ENCODE measurements around the gene ESR2.

ESR2 gene

GRCh38 chr14:64209444-64210131 lies 84.6 kb downstream of the ESR2 start:
- no peak overlapping the region for H3K9ac ChIP-seq (ENCODE audit: low read length)
- no peak for TF ChIP-seq EZH2phosphoT487 (conservative IDR thresholded peaks at IDR 0.05; ENCODE audit: low read length)
- TF ChIP-seq CTCF (IDR thresholded peaks at IDR 0.05; ENCODE audit: insufficient read depth, low read length, poor library complexity, severe bottlenecking) = no peak
- no peak overlapping the region for H3K4me3 ChIP-seq (ENCODE audit: insufficient read depth, low read length, poor library complexity, severe bottlenecking)
- no peak overlapping the region for H2AFZ ChIP-seq (ENCODE audit: low read depth, low read length, severe bottlenecking)
- H3K36me3 ChIP-seq (ENCODE audit: low read length) = peaks cover 23% of the 10 kb centered on the region; the same call in 1 of the 2 replicates
- H3K4me2 ChIP-seq (ENCODE audit: low read depth, low read length, poor library complexity, severe bottlenecking) = no peak overlapping the region
- no peaks in the 10 kb centered on the region for H4K20me1 ChIP-seq (ENCODE audit: low read depth, low read length)
- H3K27me3 ChIP-seq (ENCODE audit: low read length) = no peaks in the 10 kb centered on the region
- 0 out of 2 replicates have a peak, but pooled peaks cover 4% of the 10 kb centered on the region for H3F3A ChIP-seq (ENCODE audit: insufficient read depth)
- H3K79me2 ChIP-seq (ENCODE audit: insufficient read depth, low read length) = no peaks in the 10 kb centered on the region
- H3K9me2 ChIP-seq (replicated peaks; ENCODE audit: insufficient read depth, low read length) = no peaks in the 10 kb centered on the region
- H3K9me3 ChIP-seq (ENCODE audit: insufficient read depth, low read length) = no peaks in the 10 kb centered on the region
- no peak overlapping the region for H3K27ac ChIP-seq (ENCODE audit: low read depth, low read length)

GRCh38 chr14:64208981-64209380 lies 85.2 kb downstream of the ESR2 start:
- no peak overlapping the region for H3K4me2 ChIP-seq (ENCODE audit: low read depth, low read length, poor library complexity, severe bottlenecking)
- no peaks in the 10 kb centered on the region for H3K9me2 ChIP-seq (replicated peaks; ENCODE audit: insufficient read depth, low read length)
- peaks cover 22% of the 10 kb centered on the region; the same call in 1 of the 2 replicates for H3K36me3 ChIP-seq (ENCODE audit: low read length)

GRCh38 chr14:64208261-64208660 lies 85.9 kb downstream of the ESR2 start:
- no peaks in the 10 kb centered on the region for H3K79me2 ChIP-seq (ENCODE audit: insufficient read depth, low read length)
- no peak overlapping the region for H2AFZ ChIP-seq (ENCODE audit: low read depth, low read length, severe bottlenecking)
- no peak overlapping the region for H3K27ac ChIP-seq (ENCODE audit: low read depth, low read length)
- H3K36me3 ChIP-seq (ENCODE audit: low read length) = peaks cover 22% of the 10 kb centered on the region; the same call in 1 of the 2 replicates
- 0 out of 2 replicates have a peak, but pooled peaks cover 4% of the 10 kb centered on the region for H3F3A ChIP-seq (ENCODE audit: insufficient read depth)
- H3K9ac ChIP-seq (ENCODE audit: low read length) = no peak overlapping the region
- no peaks in the 10 kb centered on the region for H3K9me2 ChIP-seq (replicated peaks; ENCODE audit: insufficient read depth, low read length)
- no peak overlapping the region for H3K4me3 ChIP-seq (ENCODE audit: insufficient read depth, low read length, poor library complexity, severe bottlenecking)
- no peaks in the 10 kb centered on the region for H3K27me3 ChIP-seq (ENCODE audit: low read length)
- no peak overlapping the region for H3K4me2 ChIP-seq (ENCODE audit: low read depth, low read length, poor library complexity, severe bottlenecking)
- H3K9me3 ChIP-seq (ENCODE audit: insufficient read depth, low read length) = no peaks in the 10 kb centered on the region
- no peak for TF ChIP-seq EZH2phosphoT487 (conservative IDR thresholded peaks at IDR 0.05; ENCODE audit: low read length)
- TF ChIP-seq CTCF (IDR thresholded peaks at IDR 0.05; ENCODE audit: insufficient read depth, low read length, poor library complexity, severe bottlenecking) = no peak
- H4K20me1 ChIP-seq (ENCODE audit: low read depth, low read length) = no peaks in the 10 kb centered on the region

More at GRCh38 chr14:64208981-64209380, 85.2 kb downstream of the ESR2 start:
- Histone ChIP-seq H3K27me3 (ENCODE audit: low read length) (no peaks in the 10 kb centered on the region), H4K20me1 (ENCODE audit: low read depth, low read length) (no peaks in the 10 kb centered on the region), H2AFZ (ENCODE audit: low read depth, low read length, severe bottlenecking) (no peak overlapping the region), H3F3A (ENCODE audit: insufficient read depth) (0 out of 2 replicates have a peak, but pooled peaks cover 4% of the 10 kb centered on the region), H3K9me3 (ENCODE audit: insufficient read depth, low read length) (no peaks in the 10 kb centered on the region), H3K9ac (ENCODE audit: low read length) (no peak overlapping the region), H3K27ac (ENCODE audit: low read depth, low read length) (no peak overlapping the region), H3K4me3 (ENCODE audit: insufficient read depth, low read length, poor library complexity, severe bottlenecking) (no peak overlapping the region), H3K79me2 (ENCODE audit: insufficient read depth, low read length) (no peaks in the 10 kb centered on the region)
- TF ChIP-seq CTCF (IDR thresholded peaks at IDR 0.05; ENCODE audit: insufficient read depth, low read length, poor library complexity, severe bottlenecking) (no peak), EZH2phosphoT487 (conservative IDR thresholded peaks at IDR 0.05; ENCODE audit: low read length) (no peak)

Data from SU-DHL-6 (cell line).